ENCODE measurements around the gene IL18R1.

IL18R1 gene

DNA sequence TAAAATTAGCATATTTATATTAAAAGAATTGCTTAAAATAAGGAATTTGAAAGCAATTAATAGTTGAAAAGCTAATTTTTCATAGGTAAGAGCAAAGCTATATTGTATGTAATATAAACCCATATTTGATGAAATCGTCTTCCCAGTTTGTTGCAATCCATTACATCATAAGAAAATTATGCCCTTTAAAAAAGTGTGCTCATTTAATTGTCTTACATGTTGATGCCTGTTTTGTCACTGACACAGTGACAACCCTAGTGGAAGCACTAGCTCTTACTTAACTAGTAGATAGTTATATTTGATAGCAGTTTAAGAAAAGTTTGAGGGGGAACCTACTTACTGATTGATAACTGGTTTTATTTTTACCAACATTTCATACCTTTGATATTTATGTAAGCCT, 37.3 kb downstream of the IL18R1 start:
- DNase-seq, result no peak

DNA sequence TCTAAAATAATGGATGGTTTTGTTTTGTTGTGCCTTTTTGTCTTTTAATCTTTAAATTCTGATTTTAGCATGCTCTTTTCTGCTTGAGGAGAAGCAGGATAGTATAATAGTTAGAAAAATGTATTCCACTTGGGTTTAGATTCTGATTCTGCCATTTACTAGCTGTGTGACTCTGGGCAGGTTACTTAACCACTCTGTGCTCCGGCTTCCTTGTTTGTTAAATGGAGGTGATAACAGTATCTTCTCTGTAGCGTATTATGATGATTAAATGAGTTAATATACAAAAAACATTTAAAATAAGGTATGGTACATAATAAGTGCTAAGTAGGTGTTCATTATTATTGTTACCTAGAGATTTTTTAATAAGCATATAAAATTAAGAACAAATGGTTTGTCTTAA, 40.4 kb downstream of the IL18R1 start:
- DNase-seq, result no peak

DNA sequence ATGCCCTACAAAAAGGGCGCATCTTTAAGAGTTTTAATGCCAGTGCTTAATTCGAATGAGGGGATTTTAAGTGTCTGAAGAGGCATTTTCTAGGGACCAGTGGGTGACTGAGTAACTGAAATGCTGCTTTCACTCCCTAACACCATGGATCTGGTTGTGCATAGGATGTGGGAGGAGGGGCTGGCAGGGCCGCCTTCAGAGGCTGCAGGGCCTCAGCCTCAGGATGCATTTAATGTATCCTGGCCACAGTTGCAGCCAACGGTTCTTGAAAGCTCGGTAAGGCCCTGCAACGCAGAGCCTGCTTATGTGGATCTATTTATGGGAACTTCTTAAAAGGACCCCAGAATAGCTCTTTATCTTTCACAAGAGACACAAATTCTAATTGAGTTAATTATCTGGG, 41.6 kb downstream of the IL18R1 start:
- no peak for DNase-seq

DNA sequence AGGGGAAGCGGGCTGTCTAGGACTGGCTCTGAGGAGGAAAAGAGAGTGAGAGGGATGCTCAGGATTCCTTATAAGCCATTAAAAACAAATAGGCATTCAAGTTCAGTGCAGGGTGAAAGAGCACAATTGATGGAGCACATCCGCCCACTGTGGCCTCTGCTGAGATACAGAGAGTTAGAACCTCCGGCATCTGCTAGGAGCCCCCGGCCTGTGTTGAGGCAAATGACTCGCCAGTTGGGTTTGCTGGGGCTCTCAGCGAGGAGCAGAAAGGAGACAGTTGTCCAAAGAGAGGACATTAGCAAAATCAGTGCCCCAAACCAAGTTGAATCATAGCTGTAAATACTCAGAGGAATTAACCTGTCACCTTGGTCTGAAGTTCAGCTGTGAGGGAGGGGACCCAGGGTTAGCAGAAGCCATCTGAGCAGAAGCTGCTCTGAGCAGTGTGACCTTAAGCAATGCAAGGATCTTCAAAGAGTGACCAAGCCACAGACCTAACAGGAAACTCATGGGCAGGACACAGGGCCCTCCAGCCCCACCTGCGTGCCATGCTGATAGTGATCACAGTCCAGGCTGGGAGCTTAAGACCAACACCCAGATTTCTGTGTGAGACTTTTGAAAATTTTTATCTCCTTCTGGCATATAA, 44.0 kb downstream of the IL18R1 start:
- DNase-seq, result no peak

DNA sequence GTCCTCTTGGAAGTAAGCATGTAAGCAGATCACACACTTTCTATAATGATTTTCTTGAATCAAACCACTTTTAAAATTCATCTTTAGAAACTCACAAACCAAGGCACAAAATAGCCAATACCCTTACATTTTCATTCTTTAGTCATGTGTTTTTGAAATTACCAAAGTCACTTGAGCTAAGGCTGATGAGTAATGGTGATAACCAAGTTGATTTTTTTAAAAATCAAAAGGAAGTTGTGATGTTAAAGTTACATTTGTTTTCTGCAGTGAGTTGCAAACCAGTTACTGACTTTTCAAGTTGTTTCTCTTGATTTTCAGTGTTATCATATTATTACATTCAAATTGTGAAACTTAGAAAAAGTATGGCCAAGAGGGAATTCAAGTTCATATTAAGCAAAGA, 45.9 kb downstream of the IL18R1 start:
- DNase-seq, result no peak

DNA sequence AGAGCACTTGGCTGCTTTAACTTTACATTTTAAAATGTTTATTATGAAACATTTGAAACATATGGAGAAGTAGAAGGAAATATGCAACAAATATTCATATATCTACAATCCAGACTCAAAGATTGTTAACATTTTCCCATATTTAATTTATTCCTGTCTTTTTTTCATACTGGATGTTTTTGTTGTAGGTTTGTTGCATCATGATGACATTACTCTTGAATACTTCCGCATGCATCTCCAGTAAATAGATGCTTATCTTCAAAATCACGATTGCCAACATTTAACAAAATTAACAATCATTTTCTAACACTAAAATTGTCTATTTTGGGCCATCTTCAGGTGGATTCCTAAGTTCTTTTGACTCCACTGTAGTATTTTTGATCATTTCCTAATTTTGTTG, 46.3 kb downstream of the IL18R1 start:
- DNase-seq, result no peak

DNA sequence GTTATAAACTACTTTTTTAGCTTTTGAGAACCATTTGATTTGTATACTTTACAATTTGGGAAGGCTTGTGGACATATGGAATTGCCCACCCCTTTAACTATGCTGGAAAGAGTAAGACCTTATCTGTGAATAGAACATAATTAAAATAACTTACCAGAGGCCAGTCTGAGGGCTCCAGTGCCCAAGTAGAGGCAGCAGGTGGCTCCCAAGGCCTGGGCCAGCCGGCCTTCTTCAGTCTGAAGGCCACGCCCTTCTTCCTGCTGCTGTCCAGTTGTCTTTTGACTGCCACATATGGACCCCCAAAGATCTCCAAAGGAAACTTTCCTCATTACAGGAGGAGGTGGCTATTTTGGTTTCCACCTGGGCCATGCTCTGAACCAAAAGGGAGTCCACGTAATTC, 55.4 kb downstream of the IL18R1 start:
- no peak for DNase-seq

DNA sequence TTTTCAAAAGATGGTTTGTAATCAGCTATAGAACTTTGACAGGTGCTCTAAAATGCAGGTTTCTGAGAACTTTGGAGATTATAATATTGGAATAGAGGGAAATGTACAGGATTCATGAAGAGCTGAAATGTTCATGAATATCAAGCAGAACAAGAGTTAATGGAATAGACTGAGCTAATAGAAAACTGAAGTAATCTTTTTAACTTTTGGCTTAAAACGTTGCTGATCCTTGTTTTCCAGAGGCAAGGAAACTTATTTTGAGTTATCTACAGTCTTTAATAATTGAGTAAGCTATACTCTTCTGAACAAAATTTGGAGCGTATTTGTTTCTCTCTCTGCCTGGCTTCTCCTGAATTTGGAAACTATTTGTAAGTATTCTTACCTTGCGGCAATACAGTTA, 56.6 kb downstream of the IL18R1 start:
- no peak for DNase-seq

DNA sequence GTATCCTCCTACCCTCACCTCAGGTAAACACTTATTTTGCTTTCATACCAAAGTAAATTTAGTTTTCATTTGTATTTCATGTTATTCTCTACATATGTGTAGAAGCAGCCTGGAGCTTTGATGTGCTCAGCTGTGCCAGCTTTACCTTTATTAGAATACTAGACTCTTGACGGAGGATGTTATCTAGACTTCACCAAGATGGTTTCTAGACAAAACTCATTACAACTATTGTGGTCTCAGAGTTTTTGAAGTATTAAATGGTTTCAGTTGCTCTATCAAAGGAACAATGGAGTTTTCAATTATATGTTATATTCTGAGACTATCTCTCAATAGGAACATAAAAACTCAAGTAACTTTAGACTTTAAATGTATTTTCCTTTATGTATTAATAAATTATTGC, 62.4 kb downstream of the IL18R1 start:
- no peak for DNase-seq

DNA sequence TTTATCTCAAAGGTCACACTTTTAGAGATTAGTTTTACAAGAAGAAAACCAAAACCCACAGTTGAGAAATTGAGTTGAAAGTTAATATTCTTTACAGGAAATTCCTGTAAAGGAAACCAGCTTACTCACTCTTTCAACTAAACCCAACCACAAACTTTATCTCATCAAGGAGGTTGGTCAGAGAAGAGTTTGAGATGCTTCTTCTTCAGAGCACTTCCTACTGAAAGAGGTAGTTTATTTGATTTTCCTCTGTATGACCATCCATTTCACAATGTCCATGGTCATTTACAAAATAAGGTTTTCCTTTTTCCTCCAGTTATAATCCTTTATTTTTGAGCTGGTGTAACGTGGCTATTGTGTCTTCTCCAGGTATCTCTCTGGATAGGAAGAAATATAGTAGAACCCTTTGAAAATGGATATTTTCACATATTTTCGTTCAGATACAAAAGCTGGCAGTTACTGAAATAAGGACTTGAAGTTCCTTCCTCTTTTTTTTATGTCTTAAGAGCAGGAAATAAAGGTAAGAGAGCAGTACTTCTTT, 62.9 kb downstream of the IL18R1 start:
- DNase-seq, result no peak

DNA sequence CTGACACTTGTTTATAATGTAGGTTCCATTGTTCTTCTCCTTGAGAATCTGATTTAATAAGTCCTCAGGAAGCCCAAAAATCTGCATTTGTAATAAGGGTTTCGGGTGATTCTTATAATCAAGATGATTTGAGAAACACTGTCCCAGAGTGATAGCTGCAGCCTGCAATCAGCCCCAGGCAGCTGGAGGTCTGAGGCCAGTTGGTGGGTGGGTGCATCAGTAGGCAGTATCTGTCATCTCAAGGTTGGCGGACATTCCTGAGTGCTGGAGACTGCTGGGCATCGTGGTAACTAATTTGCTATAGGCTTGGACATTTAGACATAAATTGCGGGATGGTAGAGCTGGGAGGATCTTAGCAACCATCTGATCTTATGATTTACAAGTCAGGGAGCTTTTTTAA, 64.7 kb downstream of the IL18R1 start:
- DNase-seq, result no peak

DNA sequence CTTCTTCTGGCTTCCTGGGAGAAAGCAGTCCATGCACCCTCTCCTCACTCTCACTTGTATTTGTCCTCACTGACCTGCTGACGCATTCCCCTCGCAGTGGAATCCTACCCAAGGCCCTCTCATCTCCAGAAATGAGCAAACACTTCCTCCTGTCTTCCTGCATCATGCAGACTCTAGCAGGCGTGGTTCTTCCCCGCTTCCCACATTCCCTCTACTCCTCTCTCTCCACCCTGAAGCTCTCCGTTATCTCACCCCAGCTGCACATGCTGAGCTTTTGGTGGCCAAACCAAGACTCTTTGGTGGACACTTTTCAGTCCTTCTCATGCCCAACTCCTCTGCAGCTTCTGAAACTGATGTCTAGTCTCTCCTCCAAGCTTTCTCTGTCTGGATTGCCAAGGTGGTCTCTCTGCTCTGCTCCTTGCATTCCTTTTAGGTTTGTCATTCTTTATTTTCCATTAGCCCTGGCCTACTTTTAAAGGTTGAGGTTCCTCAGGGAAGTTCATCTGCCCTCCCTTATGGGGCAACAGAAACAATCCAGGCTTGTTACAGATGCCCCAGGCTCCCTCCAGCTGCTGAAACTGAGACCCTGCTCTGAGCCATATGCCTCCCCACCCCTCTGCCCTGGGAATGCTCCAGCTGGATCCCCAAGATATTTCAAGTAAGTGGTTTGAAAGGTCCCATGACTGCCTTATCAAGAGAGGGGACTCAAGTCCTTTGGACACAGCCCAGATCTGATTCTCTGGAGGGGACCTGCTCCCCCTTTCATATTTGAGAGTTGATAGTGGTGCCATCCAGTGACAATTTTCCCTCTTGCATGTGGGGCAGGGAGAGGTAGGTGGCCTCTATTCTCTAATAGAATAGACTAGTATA, 66.5 kb downstream of the IL18R1 start:
- no peak for DNase-seq

DNA sequence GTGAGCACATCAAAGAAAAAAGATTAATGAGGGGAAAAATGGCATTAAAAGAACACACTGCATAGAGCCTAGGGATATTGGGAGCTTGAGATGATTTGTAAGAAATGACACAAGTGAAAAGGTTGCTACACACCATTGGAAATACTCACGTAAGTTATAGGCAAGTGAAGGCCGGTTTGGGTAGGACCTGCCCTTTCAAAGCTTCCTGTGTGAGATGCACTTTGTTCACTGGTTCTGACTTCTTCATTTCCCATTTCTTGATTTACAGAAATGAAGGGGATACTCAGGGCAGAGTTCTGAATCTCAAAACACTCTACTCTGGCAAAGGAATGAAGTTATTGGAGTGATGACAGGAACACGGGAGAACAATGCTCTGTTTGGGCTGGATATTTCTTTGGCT, 67.3 kb downstream of the IL18R1 start, which contains the start of gene IL18RAP:
IL18RAP (plus strand) TSS at position 251 of the 400 bp plus-strand sequence; CDS start at position 369, 118 bp downstream.
- DNase-seq, result no peak

DNA sequence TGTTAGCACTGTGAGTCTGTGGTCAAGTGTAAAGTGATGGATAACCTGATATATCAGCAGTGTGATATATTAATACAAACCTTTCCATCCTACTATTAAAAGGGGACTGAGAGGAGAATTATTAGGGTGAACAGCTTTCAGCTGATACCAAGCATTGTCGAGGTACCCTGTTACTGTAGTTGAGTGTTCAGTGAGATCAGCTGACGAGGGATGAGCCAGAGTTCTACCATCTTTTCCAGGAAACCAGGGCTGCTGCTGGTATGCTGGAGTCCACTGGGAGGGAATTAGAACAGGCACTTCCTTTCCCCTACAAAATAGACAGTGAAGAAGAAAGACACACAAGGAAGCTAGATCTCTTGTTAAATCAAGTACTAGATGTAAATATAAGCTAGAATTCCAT, 67.8 kb downstream of the IL18R1 start:
- DNase-seq, result no peak

DNA sequence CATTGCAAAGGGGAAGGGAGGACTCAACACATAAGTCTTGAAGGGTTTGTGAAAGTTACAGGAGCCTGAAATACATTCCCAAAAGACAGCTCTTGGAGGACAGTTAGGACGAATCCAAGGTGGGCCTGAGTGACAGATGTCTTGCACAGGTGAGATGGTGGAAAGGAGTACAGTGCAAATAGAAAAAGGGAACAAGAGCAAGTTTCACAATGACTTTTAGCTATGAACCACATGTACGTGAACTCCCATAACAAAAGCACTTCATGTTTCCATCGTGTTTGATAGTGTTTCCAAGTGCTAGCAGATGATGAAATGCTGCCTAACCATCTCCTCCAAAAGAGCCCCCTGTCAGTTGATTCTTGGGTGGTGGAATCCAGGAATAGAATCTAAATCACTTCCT, 69.2 kb downstream of the IL18R1 start:
- no peak for DNase-seq

DNA sequence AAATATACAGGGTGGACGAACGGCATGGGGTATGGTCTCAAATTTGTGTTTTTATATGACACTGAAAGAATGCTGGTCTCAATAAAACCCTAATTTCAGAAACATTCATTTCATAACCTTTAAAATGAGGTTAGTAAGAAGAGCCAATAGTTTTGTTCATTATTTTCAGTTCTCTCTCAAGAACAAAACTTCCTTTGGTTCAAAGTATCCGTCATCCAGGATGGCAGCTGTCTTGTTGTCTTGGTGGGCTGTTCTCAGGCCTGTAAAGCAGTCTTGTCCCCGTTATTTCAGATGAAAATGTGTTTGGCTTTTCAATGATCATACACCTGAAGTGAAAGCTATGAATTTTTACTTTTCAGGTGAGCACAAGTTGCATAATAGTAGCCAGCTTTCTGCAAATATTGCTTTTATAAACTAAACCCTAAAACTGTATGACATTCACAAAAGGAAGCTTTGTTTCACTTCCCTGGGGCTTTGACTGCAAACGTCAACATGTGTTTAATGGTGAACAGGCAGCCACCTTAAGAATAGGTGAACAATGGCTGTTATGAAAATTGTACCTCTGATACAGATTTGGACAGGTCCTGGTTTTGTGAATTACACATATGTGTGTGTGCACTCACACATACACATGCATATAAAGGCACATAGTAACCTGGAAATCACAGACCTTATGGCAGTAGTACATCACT, 70.0 kb downstream of the IL18R1 start:
- no peak for DNase-seq

DNA sequence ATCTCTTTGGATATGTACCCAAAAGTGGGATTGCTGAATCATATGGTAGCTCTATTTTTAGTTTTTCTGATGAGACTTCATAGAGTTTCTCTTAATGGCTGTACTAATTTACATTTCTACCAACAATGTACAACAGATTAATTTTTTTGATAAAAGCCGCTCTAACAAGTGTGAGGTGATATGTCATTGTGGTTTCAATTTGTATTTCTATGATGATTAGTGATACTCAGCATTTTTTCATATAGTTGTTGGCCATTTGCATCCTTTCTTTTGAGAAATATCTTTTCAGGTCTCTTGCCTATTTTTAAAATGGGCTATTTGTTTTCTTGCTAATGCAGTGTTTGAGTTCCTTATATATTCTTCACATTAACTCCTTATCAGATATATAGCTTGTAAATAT, 71.7 kb downstream of the IL18R1 start:
- no peak for DNase-seq

DNA sequence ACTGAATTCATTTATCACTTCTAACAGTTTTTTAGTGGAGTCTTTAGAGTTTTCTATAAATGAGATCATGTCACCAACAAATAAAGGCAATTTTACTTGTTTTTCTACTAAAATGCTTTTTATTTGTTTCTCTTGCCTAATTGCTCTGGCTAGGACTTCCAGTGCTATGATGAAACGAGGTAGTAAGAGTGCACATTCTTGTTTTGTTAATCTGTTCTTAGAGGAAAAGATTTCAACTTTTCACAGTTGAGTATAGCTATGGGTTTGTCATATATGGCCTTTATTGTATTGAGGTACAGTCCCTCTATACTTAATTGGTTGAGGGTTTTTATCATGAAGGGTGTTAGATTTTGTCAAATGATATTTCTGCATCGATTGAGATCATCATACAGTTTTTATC, 73.0 kb downstream of the IL18R1 start:
- no peak for DNase-seq

DNA sequence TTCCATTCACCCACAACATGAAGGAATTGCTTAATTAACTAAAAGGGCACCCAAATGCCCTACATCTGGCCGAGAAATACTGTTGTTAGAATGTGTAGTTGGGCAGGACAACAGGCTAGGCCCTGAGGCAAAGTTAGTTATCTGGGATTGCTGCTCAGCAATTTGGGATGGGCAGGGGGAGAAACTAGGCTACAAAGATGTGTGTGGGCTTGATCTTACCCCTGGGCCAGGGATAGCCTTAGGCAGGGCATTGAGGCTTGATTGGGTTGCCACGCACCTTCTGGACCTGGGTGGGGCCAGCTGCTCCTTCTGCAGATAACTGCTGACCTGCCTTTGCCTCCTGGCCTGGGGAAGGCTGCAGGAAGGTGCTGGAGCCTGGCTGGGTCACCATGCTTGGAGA, 76.8 kb downstream of the IL18R1 start:
- DNase-seq, result no peak

DNA sequence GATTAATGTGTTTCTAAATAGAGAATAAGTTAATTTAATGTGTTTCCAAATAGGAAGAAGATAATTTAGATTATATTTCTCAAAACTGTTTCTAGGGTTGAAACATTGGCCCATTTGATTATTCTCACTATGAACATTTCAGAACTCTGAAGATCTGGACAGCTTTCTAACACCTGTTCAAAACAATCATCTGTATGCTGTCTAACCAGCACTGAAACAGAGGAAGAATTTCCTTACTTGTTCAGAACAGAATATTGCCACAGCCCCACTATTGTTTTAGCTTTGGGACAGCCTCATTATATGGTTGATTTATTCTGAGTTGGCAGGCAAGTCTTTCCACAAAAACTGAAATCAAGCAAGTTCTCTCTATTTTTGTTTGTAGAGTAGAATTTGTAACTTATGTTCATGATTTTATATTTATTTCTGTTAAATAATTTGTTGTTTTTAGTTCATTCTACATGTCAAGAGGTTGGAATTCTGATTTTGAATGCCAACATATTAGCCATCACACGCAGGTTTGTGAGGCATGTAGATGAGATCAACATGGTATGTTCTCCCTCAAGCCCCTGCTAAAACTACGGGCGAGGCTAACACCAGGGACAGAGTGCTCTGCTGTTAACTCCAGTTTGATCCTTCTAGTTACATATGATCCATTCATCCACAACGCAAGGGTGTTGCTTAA, 78.5 kb downstream of the IL18R1 start:
- DNase-seq, result no peak

DNA sequence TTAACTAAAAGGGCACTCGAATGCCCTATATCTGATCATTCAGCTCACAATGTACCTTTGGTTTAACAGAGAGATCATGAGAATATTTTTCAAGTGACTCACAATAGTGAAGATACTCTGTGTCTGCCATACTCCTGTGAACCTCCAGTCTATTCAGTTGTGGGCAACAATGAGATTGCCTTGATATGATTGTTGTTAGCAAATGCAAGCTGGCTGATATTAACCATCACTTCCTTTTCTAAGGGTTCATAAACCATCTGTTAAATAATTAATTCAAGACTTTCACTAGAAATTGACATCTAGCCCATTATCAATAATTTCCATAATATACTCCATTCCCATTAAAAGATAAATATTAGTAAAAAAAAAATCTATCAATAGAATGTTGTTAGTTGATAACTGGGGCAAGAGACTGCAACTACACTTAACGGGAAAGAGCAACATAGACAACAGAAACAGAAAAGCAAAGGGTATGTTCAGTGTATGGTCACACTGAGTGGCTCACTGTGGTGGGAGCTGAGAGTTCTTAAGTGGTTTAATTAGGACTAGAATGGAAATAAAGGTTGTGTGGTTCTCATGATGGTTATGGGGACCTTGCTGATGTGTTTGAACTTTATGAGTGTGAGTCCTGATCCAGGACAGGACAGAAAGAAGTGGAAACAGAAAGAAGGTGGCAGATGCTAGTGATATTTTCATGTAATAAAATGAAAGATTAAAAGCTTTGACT, 79.2 kb downstream of the IL18R1 start:
- no peak for DNase-seq

DNA sequence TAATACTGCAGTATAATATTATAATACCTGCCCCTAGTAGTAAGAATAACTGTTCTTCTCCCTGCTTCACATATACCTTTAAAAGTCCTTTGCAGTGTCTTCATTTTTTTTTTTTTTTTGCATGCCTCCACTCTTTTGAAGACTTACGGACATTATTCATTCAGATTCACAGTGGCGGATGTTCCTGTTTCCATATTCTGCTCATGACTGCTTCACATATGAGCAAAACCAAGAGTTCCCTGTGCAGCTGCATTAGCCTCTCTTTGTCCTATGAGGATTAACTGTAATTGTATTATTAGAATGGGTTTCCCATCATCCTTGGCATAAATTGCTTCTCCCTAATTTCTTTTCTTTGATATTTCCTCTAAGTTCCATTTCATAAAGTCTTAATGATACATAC, 80.1 kb downstream of the IL18R1 start:
- DNase-seq, result no peak

All from NCI-H1417 treated with DMSO at 0.1 percent for 48 hours (cell line).